NCI-H2081 (cell line): ENCODE results near the gene BCL2L13.

Experiments
- DNase-seq, 2 experiments: peaks; one replicate each; lab custom pipeline; 2025; lab: John Stamatoyannopoulos, UW

BCL2L13 gene, protein sequence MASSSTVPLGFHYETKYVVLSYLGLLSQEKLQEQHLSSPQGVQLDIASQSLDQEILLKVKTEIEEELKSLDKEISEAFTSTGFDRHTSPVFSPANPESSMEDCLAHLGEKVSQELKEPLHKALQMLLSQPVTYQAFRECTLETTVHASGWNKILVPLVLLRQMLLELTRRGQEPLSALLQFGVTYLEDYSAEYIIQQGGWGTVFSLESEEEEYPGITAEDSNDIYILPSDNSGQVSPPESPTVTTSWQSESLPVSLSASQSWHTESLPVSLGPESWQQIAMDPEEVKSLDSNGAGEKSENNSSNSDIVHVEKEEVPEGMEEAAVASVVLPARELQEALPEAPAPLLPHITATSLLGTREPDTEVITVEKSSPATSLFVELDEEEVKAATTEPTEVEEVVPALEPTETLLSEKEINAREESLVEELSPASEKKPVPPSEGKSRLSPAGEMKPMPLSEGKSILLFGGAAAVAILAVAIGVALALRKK

DNA sequence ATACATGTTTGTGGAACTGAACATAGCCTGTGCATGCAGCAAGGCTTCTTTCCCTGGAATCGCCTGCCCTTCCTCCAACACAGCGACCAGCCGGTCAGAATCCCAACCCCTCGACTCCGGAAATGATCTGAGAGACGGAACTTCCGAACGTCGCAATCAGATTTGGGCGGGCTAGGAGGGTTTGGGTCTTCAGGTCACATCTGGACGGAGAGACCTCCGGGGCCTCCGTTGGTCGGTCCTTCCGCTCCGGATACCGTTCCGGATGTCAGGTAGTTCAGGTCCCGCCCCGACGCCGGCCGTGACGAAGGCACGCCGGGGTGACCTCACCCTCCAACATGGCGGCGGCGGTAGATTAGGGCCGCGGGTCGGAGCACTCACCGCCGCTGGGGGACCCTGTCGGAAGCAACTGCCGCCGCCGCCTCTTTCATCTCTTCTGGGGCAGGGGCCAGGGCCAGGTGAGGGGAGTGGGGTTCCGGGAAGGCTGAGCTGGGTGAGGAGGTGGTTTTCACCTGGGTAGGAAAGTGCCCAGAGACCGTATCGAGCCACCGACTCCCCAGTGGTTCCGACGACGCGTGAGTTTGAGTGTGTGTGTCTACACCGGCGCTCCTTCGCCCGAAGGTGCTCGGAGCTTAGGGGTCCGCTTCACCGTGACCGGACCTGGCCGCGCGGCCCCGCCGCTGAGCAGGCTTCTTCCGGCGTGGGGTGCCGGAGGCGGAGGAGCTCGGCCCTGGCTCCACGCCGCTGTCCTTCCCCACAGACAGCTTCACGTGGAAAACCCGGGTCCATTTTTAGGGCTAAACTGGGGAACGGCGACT, at the start of gene BCL2L13:
TSS of gene BCL2L13 (plus strand) at position 326 of the 815 bp plus-strand sequence. CDS start 16,955 bp downstream, outside the sequence.
- peak; percentile 90 to 91 for DNase-seq

GRCh38 chr22:17589810-17590375, 48.7 kb upstream of the BCL2L13 start:
- DNase-seq: no peak

DNA sequence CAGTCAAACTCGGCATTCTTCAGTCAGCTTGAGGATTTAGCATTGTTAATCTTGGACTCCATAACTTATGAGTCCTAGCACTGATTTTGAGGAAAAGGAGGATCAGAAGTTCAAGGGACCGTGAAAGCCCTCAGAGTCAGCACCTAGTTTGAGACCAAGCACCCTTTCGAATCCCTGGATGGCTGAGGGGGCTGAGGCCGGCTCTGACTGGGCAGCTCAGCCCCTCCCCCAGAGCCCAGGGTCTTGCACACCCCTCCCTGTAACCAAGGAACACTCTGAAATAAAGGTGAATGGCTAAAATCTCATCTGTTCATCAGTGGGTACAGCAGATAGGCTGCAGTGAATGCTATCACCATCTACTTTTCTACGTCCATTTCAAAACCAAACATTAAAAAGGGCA, 48.0 kb upstream of the BCL2L13 start:
- DNase-seq: no peak

DNA sequence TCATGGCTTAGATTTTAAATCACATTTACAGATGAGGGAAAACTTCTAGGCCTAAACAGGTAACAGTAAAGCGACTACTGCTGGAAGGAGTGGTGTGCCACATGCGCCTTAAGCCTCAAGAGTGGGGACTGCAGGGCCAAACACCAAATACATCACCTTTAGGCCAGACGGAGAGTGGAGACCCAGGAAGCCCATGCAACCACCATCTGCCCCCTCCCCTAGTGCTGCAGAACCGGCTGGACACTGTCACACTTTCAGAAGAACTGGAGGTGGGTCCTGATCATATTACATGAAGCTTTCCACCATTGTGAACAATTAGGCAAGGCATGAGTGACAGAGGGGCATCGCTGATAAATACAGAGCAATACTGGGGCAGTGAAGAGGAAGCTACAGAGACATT, 46.4 kb upstream of the BCL2L13 start:
- no peak for DNase-seq

DNA sequence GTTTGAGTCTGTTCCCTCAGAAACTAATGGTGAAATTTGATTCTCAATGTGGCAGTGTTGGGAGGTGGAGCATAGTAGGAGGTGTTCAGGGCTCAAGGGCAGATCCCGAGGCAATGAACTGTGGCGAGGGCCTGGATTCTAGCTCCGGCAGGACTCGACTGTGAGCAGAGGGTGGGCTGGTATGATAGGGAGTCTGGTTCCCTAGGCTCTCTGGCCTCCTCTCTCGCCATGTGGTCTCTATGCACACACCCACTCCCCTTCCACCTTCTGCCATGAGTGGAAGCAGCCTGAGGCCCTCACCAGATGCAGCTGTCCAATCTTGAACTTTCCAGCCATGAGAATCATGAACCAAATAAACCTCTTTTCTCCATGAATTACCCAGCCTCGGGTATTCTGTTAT, 42.3 kb upstream of the BCL2L13 start:
- no peak for DNase-seq

DNA sequence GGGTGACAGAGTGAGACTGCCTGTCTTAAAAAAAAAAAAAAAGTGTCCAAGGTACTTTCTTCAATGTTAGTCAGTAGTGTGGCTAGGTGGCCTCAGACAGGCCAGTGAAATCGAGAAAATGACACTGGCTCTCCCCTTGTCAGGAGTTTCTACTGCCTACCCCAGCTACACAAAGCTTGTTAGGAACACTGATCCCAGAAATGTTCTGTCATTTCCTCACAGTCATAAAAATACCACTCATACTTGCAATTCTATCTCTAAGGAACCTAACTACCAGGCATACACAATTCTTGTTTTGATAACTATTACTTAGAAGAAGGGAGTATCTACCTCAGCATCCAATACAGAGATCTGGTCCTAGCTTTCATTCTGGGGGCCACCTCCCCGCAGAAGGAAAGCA, 41.3 kb upstream of the BCL2L13 start:
- DNase-seq: no peak

- DNase-seq: no peak
These were observed 40.2 kb upstream of the BCL2L13 start for GRCh38 chr22:17598318-17598717.

DNA sequence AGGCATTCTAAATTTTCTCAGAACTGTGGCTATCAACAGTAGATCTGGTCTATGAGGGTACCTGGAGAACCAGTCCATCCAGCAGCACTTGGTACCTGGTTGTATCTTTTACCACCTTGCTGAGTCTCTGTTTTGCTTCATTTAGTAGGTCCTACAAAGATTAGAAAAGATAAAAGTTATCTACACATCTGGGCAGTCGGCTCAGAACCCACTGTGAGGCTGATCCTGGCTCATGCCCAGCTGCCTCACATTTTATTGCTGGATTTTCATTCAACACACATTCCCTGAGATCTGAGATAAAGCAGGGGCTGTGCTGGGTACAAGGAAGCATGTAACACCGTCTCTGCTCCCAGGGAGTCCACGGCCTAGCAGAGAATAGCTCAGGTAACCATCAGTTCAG, 37.5 kb upstream of the BCL2L13 start:
- no peak for DNase-seq

DNA sequence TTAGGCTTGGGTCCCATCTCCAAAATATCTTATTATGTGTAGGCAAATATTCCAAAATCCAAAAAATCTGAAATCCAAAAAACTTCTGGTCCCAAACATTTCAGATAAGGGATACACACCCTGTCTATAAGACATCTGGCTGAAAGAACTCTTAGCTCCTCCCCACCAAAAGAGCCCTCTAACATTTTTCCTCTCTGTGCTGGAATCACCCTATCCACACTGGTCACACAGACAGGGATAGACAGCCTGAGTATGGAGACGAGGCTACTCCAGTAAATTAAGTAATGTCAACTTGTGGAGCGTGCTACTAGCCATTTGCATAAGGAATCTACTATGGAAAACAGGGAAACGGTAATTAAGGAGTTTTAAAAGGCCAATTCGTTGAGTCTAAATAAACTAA, 34.9 kb upstream of the BCL2L13 start:
- DNase-seq: no peak

DNA sequence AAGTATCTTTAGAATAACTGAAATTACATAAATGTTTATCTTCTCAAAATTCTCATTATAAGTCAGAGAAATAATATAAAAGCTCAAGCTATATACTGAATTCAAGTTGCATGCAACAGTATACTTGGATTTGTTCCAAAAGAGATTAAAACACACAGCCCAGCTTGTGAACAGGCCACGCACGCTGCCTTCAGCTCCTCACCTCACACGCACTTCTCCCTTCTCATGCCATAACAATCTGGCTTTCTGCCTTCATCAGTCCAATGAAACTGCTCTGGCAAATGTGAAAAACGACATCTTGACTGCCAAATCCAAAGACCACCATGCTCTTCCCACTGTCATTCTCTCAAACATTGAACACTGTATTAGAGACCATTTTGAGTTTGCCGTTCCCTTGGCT, 32.1 kb upstream of the BCL2L13 start:
- DNase-seq: peak in 1 of 2 experiments; percentile 3

DNA sequence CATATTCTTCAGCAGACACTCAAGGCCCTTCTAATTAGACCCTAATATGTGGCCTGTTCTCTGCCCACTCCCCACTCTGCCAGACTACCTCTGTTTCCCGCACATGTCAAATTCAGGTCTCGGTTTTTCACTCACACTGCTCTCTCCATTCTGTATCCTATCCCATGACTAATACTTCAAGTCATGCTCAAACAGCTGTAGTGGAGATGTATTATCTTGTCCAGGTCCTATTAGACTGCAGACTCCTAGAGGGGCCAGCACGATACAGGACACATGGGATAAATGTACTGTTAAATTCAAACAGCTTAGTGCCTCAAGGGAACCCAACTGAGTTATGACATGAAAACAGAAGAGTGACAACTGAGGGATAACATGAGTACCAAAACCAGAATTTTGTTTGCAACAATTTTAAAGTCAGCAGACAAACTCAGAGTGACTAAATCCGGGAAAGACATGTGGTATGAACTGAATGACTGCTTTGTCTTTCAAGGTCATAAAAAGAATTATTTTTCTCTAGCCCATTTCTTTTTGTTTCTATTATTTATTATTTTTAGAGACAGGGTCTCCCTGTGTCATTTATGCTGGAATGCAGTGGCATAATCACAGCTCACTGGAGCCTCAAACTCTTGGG, 30.6 kb upstream of the BCL2L13 start:
- no peak for DNase-seq

- DNase-seq: no peak
These were observed 26.5 kb upstream of the BCL2L13 start for GRCh38 chr22:17612057-17612456.

GRCh38 chr22:17613280-17613679, 25.3 kb upstream of the BCL2L13 start:
- DNase-seq: no peak

DNA sequence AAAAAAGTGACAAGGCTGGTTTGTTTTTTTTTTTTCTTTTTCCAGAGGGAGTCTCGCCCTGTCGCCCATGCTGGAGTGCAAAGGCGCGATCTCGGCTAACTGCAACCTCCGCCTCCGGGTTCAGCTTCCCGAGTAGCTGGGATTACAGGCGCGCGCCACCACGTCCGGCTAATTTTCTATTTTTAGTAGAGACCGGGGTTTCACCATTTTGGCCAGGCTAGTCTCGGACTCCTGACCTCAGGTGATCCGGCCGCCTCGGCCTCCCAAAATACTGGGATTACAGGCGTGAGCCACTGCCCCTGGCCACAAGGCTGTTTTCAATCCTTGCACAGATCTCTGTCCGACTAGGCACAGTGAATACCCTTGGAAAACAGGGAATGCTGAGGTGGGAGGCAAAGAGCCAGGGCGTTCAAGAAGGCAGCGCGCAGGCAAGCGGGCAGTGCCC, 10.6 kb upstream of the BCL2L13 start:
- DNase-seq: no peak

- peak; percentile 94 for DNase-seq
These were observed 10.0 kb upstream of the BCL2L13 start, which contains the start of gene ATP6V1E1 for GRCh38 chr22:17628406-17629172. Gene ATP6V1E1 (minus strand): TSS chr22:17628749. CDS start chr22:17628635, 114 bp downstream.

DNA sequence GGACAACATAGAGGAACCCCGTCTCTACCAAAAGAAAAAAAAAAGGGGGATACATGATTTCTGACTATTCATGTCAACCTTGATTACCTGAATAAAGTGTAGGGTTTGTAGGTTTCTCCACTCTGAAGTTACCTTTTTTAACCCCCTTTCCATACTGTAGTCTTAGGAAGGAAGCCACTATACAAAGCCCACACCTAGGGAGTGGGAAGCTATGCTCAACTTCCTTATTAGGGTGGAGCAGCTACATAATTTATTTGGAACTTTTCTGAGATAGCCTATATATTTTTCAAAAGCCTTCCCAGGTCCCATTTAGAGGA, 9.4 kb upstream of the BCL2L13 start:
- DNase-seq: no peak

- DNase-seq: no peak
These were observed 8.9 kb upstream of the BCL2L13 start for GRCh38 chr22:17629641-17630040.

- no peak for DNase-seq
These were observed 7.4 kb upstream of the BCL2L13 start for GRCh38 chr22:17631076-17631565.

GRCh38 chr22:17633217-17633997, 5.2 kb upstream of the BCL2L13 start:
- DNase-seq: no peak

- DNase-seq: no peak
These were observed 4.6 kb upstream of the BCL2L13 start for GRCh38 chr22:17633998-17634323.

GRCh38 chr22:17634696-17635095, 3.9 kb upstream of the BCL2L13 start:
- DNase-seq: no peak
